Activated CD8-positive, alpha-beta memory T cell treated with anti-CD3 and anti-CD28 coated beads, Interleukin-2, amount 50 U/mL, for 24 hours (primary cell): ENCODE measurements around the gene WDHD1.
"Not testable (repeated sequence)": the region's sequence is repeated elsewhere in the genome, so short reads cannot be mapped to it uniquely, and the experiment has no call there.

Experiments used
- DNase-seq: peaks from one replicate; pipeline ENCODE4 v3.0.0-alpha.2; 2020; ENCODE audit errors: extremely low read depth

The WDHD1 gene

DNA sequence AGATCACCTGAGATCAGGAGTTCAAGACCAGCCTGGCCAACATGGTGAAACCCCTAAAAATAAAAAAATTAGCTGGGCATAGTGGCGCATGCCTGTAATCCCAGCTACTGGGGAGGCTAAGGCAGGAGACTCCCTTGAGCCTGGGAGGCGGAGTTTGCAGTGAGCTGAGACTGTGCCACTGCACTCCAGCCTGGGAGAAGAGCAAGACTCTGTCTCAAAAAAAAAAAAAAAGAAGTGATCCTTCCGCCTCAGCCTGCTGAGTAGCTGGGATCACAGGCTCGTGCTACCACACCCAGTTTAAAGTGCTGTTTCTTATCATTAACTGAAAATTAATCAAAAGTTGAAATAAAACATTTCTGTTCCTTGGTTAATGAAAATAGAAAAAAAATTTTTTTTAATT is 117.9 kb downstream of the WDHD1 start:
- not testable (repeated sequence) for DNase-seq

DNA sequence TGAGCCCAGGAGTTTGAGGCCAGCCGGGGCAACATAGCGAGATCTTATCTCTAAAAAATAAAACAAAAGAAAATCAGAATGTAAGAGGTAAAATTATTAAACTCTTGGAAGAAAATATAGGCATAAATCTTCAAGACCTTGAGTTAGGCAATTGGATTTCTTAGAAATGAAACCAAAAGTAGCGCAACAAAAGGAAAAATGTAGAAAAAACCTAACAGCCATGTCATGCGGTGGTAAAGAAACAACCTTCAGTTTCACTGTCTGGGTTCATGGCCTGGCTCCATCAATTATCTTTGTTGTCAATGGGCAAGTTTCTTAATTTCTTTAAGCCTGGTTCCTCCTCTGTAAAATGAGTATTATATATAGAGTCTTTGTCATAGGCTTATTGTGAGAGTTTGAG is 118.7 kb downstream of the WDHD1 start:
- DNase-seq, result no peak

DNA sequence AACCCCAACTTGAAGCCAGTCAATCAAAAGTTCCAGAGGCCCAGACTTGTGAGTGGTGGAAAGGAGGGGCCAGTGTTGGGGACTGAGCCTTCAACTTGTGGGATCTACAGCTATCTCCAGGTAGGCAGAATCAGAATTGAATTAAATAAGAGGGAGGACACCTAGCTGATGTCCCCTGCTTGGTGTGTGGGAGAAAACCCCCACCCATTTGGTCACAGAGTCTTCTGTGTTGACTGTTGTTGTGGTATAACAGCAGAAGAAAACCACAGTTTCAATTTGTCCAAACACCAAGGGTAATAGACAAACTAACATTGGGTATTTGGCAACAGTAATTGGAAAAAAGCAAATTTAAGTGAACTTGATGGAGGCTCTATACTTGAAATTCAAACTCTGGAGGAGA is 120.8 kb downstream of the WDHD1 start:
- DNase-seq, result no peak

DNA sequence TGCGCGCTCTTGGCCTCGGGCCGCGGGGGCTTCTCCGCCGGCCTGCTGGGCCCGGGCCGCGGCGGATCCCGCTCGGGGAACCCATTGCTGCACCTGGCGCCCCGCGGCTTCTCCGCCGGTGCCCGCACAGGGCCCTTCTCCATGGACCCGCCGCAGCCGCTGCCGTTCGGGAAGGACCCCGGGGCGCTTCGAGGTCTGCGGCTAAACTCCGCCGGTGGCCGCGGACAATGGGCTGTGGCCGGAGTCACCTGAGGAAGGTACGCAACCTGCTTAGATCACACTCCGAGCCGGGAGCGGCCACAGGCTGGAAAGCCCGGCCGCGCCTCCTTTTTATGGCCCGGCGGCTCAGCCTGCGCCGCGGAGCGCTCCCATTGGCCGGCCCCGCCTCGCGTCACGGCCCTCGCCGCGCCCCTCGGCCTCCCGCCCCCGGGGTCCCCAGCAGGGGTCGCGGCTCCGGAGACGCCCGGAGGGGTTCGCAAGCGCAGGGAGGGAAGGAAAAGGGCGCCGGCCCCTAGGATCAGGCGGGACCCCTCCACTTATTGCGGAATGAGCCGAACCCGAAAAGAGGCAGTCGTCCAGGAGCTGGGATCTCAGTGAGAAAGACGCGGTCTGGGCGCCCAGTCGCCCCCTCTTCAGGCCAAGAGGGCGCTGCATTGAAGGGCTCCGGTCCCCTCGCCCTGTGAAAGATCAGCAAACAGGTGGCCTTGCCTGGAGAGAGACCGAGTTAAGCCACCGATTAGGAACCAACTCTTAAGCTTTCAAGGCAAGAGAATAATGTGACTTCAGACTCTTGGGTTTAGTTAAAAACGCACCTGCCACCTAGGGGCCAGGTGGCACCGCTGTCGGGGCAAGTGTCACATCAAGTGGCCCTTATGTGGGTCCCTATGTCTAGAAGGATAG is 124.1 kb downstream of the WDHD1 start, which contains the start of gene GCH1:
TSS of gene GCH1 (minus strand) at position 306 of the 900 bp plus-strand sequence. CDS start at position 143, 163 bp downstream.
- no peak for DNase-seq

DNA sequence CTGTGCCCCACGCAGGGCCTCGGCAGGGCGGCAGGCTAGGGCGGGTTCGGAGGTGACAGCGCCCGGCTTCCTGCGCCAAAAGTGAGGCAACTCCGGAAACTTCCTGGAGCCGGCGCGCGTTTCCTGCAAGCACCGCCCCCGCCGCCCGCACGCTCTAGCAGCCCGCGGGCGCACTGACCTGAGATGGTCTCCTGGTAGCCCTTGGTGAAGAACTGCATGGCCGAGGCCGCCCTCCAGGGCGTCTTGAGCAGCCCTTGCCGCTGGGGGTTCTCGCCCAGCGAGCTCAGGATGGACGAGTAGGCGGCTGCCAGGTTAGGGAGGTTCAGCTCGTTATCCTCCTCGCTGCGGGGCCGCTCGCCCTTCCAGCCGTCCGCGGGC is 124.8 kb downstream of the WDHD1 start:
- no peak for DNase-seq

DNA sequence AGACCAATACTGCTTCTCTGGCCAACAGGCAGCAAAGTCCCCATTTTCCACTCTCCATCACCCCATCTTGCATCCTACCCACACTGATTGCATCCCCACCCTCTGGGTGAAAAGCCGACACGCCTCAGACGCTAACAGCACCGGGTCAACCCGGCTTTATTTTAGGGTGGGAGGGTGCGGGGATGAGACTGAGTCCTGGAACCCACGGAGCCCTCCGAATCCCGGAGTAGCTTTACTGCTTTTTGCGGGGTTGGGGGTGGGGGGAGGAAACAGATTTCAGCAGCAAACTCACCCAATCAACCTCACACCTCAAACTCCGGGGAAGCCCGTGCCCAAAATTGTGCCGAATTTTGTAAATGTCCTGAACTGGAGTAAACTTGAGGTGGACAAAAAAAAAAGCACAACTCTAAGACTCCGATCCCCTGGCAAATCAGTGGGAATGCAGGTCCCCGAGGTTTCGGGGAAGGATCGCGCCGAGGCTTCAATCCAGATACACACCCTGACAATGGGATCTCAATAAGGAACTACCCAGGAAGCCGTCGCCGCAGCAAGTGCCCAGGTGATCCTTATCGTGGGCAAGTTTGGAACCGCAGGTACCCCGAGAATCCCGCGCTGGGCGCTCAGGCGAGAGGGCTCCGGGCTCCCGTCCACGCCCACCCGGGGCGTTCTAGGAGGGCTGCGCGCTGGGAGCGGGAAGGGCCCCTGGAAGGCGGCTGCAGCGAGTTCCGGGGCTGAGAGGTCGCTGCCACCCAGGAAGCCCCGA is 125.3 kb downstream of the WDHD1 start:
- DNase-seq, result no peak

DNA sequence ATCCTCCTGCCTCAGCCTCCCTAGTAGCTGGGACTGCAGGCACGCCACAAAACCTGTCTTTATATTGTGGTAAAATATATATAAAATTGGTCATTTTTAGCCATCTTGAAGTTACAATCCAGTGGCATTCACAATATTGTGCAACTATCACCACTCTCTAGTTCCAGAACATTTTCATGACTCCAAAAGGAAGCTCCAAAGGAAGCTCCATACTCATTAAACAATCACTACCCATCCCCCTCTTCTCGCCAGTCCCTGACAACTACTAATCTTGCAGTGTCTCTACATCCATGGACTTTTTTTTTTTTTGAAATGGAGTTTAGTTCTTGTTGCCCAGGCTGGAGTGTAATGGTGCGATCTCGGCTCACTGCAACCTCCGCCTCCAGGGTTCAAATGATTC is 127.3 kb downstream of the WDHD1 start:
- DNase-seq, result no peak

DNA sequence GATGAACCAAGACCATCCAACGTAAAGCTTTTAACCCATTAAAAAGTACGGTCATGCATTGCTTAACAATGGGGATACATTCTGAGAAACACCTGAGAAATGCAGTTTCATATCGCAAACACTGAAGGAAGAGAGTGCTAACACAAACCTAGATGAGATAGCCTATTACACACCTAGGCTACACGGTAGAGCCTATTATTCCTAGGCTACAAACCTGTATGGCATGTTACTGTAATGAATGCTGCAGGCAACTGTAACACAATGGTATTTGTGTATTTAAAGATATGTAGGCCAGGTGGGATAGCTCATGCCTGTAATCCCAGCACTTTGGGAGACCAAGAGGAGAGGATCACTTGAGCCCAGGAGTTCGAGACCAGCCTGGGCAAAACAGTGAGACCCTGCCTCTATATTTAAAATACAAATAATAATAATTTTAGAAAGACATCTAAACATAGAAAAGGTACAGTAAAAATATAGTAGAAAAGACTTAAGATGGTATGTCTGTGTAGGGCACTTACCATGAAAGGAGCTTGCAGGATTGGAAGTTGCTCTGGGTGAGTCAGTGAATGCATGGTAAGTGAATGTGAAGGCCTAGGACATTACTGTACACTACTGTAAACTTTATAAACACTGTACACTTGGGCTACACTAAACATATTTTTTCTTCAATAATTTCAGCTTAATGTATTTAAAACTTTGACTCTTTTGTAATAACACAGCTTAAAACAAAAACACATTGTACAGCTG is 128.9 kb downstream of the WDHD1 start:
- DNase-seq, result not testable (repeated sequence)

DNA sequence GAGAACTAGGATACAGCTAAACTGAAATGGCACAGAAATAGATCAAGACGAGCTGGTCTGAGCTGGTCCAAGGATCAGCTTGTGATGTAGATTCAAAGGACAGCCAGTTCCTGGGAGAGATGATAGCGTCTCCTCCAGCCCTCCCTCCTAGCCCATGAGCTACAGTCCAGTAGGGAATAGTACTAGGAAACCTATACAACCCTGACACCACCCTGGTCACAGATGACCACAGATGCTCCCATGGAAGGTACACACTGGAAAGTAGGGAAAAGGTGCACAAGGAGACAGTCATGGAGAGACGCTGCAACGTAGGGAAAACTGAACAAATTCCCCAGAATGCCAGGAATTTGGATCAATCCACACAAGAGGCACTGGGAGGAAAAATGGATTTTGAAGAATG is 131.2 kb downstream of the WDHD1 start:
- no peak for DNase-seq

DNA sequence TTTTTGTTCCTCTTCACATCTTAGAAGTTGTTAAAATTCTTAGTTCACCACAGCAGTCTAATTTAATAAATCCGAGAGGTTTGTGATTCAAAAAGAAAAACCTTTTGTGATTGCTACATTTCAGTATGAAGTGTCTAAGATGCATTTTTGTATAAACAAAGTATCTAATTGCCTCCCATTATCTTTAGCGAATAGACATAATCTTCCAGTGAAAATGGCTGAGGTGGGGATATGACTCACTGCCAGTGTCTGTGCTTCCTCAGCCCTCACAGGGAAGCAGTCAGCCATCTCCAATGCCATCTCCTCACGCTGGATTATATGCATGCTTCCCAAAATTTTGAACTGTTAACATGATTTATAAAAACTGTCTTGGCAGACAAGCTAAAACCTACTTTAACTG is 131.9 kb downstream of the WDHD1 start:
- no peak for DNase-seq

DNA sequence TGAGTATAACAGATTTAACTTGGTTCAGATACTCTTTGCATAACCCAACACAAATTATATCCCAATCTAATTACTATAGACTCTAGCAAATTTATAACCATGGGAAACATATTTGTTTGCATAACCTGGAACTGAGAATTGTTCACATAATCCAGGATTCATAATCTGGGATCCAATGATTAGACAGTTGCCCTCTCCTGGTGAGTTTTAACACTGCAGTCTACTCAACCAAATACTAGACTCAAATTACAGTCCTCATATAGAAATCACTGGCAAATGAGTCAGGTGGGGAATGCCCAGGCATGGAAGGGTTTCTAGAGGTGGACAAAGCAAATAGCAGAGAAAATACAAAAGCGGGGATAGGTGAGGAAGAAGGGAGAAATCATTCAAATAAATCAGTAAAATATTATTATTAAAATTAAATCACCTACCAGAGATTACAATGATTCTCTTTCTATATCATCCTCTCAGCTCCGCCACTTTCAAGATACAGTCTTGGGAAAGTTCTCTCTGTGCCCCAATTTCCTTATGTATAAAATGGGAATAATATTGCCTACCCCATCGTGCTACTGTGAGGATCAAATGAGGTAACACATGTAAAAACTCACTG is 133.6 kb downstream of the WDHD1 start:
- no peak for DNase-seq

DNA sequence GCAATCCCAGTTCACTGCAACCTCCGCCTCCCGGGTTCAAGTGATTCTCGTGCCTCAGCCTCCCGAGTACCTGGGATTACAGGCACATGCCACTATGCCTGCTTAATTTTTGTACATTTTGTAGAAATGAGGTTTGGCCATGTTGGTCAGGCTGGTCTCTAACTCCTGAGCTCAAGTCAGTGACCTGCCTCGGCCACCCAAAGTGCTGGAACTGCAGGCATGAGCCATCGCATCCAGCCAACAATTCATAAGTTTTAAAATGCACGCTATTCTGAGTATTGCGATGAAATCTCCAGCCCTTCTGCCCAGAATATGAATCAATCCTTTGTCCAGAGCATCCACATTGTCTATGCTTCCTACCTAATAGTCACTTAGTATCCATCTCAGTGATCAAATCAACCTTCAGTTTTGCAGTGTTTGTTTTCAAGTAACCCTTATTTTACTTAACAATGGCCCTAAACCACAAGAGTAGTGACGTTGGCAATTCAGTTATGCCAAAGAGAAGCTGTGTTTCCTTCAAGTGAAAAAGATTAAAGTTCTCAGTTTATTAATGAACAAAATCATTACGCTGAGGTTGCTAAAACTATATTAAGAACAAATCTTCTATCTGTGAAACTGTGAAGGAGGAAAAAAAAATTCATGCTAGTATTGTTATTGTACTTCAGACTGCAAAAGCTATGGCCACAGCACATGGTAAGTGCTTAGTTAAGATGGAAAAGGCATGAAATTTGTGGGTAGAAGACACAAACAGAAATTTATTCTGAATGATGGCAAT is 135.2 kb downstream of the WDHD1 start:
- no peak for DNase-seq

DNA sequence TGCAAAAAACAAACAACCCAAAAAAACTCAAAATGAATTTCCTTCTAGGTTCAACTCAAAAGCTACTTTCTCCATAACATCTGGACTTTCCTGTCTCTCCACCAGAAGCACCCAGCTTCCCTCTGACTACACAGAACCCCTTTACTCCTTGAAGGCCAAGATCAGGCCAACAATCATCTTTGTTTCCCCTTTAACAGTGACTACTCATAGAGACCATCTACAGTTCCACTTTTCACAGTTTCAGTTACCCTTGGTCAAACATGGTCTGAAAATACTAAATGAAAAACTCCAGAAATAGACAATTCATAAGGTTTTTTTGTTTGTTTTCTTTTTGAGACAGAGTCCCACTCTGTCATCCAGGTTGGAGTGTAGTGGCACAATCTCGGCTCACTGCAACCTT is 136.1 kb downstream of the WDHD1 start:
- no peak for DNase-seq

DNA sequence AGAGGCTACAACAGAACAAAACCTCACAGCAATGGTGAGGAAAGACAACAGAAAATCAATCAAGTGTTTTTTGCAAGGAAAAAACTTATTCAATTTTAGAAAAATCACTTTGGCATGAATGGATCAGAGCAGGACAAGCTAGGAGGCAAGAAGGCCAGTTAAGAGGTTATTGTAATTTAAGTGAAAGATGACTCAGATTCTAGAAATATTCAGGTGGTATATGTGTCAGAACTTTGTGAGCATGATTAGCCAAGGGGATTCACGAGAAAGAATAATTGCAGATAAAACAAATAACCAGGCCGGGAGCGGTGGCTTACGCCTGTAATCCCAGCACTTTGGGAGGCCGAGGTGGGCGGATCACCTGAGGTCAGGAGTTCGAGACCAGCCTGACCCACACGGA is 137.0 kb downstream of the WDHD1 start:
- no peak for DNase-seq
